Panc1 (cell line): Measurements from ENCODE around the gene NCOA6.

Experiments used
- CTCF ChIP-seq: fragments of 450-650 bp; IDR thresholded peaks from 2 replicates; pipeline ENCODE4 v1.5.1; 2017; ENCODE audit warnings: mild to moderate bottlenecking
- POLR2AphosphoS5 ChIP-seq: IDR thresholded peaks from 2 replicates; pipeline ENCODE4 v1.6.1; 2012; ENCODE audit warnings: mild to moderate bottlenecking, low read depth, low read length, moderate library complexity
- SIN3A ChIP-seq: IDR thresholded peaks from 2 replicates; pipeline ENCODE4 v1.6.1; 2012; ENCODE audit warnings: low read depth, mild to moderate bottlenecking, low read length, moderate library complexity, borderline replicate concordance; ENCODE audit not compliant: insufficient read depth
- TCF7L2 ChIP-seq: IDR thresholded peaks from 2 replicates; pipeline ENCODE4 v1.6.1; 2011; ENCODE audit warnings: mild to moderate bottlenecking, low read depth, low read length, inconsistent platforms
- TF ChIP-seq, protein P1 (sequence below), 2 experiments: IDR thresholded peaks; 2 replicates each; pipeline ENCODE4 v1.6.1; 2011 to 2012; ENCODE audit warnings: low read depth in 2 of 2, control low read depth in 1 of 2, low read length in 1 of 2, mild to moderate bottlenecking in 1 of 2, moderate library complexity in 1 of 2; ENCODE audit not compliant: insufficient read depth in 1 of 2

GRCh38 chr20:34771680-34772081 lies 53.8 kb downstream of the NCOA6 start:
- no peak for TF ChIP-seq CTCF
- no peak for TF ChIP-seq TCF7L2
- no peak for TF ChIP-seq POLR2AphosphoS5
- no peak for TF ChIP-seq SIN3A
- TF ChIP-seq, protein P1, sequence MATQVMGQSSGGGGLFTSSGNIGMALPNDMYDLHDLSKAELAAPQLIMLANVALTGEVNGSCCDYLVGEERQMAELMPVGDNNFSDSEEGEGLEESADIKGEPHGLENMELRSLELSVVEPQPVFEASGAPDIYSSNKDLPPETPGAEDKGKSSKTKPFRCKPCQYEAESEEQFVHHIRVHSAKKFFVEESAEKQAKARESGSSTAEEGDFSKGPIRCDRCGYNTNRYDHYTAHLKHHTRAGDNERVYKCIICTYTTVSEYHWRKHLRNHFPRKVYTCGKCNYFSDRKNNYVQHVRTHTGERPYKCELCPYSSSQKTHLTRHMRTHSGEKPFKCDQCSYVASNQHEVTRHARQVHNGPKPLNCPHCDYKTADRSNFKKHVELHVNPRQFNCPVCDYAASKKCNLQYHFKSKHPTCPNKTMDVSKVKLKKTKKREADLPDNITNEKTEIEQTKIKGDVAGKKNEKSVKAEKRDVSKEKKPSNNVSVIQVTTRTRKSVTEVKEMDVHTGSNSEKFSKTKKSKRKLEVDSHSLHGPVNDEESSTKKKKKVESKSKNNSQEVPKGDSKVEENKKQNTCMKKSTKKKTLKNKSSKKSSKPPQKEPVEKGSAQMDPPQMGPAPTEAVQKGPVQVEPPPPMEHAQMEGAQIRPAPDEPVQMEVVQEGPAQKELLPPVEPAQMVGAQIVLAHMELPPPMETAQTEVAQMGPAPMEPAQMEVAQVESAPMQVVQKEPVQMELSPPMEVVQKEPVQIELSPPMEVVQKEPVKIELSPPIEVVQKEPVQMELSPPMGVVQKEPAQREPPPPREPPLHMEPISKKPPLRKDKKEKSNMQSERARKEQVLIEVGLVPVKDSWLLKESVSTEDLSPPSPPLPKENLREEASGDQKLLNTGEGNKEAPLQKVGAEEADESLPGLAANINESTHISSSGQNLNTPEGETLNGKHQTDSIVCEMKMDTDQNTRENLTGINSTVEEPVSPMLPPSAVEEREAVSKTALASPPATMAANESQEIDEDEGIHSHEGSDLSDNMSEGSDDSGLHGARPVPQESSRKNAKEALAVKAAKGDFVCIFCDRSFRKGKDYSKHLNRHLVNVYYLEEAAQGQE (IDR thresholded peaks at IDR 0.05; ENCODE audit: insufficient read depth in 1 of 2, low read depth in 2 of 2, low read length in 1 of 2) = no peak
